Stimulated activated CD4-positive, alpha-beta T cell treated with anti-CD3 and anti-CD28 coated beads, Interleukin-2, amount 100 ng/mL, for 48 hours (primary cell): Measurements from ENCODE around the gene CFAP141.
"Not testable (repeated sequence)": the region's sequence is repeated elsewhere in the genome, so short reads cannot be mapped to it uniquely, and the experiment has no call there.

ENCODE experiments used
- DNase-seq, 2 donors: peaks; one replicate each; pipeline ENCODE4 v3.0.0-alpha.2; 2020

CFAP141 gene

DNA sequence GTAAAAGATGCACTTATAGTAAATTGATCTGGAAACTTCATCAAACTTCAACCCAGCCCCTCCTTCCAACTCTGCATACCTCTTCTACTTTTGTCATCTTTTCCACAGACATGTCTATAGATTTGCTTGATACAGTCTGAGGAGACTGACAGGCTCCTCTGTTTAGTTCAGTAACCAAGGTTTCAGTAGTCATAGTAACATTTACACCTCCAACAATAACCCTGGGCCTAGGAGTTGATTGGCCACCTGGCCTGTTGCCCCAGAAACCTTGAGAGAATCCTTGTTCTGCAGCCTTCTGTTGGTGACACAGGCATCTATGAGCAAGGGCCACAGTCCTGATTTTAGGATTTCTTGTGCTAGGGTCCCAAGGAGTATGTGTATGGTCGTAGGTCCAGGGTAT, at the start of gene CFAP141:
Gene CFAP141 (minus strand): TSS at position 138 of the 400 bp plus-strand sequence. CDS start 26 bp downstream, at position 112.
- no peak for DNase-seq

- no peak for DNase-seq
Observed at GRCh38 chr1:154253671-154254070, 47.5 kb upstream of the CFAP141 start.

DNA sequence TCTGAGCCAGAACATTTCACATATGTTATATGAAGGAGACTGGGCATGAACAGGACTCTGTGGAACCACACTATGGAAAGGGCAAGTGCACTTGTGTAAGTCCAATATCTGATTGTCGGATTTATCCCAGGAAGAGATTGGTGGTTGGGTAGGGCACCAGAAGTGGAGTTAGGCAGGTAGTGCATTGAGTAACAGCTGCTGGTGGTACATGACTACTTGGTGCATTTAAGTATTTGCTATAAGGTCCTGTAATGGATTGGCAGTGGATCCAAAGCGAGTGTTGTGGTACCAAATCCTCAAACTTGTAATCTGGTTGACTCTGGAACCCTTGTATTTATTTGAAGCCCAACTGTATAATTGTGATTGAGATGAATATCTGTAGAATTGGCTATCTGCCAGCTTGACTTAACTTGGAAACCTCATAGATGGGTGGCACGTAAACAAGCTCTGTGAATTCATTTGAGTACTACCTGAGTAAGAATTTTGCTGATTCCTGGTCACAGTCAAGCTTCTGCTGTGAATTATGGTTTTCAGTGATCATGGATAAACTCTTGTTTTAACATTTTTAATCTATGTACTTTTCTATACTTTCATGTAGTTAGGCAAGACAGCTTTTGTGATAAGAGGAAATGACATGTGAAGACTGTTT, 35.7 kb upstream of the CFAP141 start:
- no peak for DNase-seq

GRCh38 chr1:154240294-154240833, 34.2 kb upstream of the CFAP141 start:
- no peak for DNase-seq

DNA sequence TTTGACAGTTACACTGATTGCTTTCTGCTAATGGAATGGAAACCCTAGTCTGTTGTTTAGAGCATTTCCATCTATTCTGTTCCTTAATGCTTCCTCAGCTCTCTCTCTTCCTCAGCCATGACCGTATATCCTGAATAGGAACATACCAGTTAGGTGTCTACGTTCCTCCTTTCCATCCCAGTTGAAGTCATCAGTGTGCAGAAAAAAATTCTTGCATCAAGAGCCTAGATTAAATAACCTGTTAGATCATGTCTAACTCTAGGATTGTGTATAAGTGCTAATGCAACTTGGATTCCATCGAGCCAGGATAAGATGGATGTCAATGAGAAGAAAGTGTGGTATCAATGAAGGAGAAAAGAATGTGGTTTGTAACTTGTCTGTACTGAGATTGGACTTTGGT, 33.4 kb upstream of the CFAP141 start:
- no peak for DNase-seq

DNA sequence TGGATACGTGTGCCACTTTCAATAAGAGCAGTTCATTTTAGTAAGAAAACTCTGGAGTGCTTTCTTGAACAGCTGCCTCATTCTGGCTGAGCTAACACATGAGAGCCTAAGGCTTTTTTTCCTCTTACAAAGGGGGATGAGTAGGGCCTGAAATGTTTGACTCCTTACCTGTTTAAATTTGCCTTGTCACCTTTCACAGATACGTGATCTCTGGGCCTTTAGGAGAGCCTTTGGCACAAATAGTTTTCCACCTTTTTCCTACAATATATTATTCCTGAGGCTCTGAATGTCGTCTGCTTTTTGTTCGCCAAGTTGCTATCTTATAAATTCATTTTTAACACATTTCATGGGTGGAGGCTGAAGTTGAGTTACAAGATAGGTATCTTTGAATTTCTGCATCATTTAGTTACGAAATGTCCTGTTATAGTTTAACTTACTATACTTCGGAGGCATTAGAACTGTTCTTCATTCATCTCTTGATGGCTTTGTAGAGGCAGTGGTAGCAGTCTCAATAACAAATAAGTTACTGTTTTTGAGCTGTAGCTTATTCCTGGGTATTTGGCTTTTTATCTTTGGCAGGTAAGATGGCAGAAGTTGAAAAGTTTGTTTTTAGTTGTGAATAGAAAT, 31.9 kb upstream of the CFAP141 start:
- DNase-seq: no peak

DNA sequence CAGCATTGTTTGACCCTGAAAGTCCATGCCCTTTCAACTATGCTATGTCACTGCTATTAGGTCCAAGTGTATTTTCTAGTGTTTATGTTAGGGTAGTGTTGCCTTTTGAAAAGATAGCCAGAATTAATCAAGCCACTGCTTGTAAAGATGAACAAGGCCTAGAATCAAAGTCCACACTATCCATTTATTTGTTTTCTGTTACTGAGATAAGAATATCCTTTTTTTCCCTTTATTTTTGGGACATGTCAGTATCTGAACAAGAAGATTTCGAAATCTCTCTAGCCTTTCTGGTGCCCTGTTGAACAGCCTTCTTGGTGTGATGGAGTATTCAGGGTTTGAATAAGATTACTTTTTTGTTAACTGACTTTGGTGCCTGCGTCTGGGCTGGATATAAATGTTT, 31.3 kb upstream of the CFAP141 start:
- DNase-seq: no peak

- DNase-seq: no peak
Observed at GRCh38 chr1:154236855-154237254, 30.7 kb upstream of the CFAP141 start.

- not testable (repeated sequence) for DNase-seq
Observed at GRCh38 chr1:154233127-154233526, 27.0 kb upstream of the CFAP141 start.

DNA sequence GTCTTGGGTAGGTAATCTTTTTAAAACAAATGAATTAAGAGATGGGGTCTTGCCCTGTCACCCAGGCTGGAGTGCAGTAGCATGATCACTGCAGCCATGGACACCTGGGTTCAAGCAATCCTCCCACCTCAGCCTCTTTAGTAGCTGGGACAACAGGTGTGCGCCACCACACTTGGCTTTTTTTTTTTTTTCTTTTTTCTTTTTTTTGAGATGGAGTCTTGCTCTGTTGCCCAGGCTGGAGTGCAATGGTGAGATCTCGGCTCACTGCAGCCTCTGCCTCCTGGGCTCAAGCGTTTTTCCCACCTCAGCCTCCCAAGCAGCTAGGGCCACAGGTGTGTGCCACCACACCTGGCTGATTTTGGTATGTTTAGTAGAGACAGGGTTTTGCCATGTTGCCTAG, 25.0 kb upstream of the CFAP141 start:
- not testable (repeated sequence) for DNase-seq

- DNase-seq: no peak
Observed at GRCh38 chr1:154225370-154225769, 19.2 kb upstream of the CFAP141 start.

GRCh38 chr1:154223621-154224020, 17.5 kb upstream of the CFAP141 start:
- no peak for DNase-seq

- no peak for DNase-seq
Observed at GRCh38 chr1:154222918-154223317, 16.8 kb upstream of the CFAP141 start.

DNA sequence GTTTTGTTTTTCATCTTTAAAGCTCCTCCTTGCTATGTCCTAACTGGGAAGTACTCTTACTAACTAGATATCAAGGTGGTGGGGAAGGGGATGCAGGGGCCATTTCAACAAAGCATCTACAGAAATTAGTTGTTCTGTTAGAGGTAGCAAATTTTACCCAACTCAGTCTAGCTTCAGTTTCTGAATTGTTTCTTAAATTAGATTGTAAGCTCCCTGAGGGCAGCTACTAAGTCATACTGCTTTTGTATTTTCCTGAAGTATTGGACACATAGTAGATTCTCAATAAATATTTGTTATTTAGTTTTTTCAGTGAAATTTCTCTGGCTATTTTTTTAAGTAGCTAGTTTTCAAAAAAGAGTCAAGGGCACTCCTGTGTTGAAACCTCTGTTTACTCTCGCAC, 16.4 kb upstream of the CFAP141 start:
- DNase-seq: no peak

DNA sequence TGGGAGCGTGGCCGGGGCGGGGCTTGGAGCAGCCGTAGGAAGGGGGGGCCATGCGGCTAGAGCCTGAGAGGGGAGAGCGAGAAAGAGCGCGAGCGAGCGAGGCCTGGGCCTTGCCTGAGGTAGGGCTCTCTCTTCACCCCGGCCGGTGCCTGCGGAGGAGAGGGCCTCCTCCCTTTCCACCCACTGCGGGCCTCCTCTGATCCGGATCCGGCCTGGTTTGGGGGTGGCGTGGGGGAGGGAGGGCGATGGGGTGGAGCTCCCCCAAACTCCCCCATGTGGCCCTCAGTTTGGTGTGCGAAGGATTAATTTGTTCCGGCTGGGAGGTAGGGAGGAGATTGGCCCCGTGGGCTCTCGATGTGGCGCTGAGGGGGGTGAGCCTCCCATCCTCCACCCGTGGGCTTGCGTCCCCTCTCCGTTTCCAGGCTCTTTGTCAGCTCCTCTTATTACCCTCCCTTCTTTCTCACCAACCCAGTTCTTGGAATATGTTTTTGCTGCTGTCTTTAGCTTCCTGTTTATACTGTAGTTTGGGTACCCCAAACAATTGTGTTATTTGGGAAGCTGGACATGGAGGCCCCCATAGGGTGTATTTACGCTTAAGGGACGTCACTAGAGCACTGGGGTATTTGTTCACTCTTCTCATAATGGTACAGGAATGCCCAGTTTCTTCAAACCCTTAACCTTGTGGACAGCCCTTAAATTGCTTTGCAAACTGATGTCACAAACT, 15.3 kb upstream of the CFAP141 start:
- DNase-seq: peak; percentile 48 to 49

GRCh38 chr1:154220970-154221277, 14.8 kb upstream of the CFAP141 start:
- no peak for DNase-seq

DNA sequence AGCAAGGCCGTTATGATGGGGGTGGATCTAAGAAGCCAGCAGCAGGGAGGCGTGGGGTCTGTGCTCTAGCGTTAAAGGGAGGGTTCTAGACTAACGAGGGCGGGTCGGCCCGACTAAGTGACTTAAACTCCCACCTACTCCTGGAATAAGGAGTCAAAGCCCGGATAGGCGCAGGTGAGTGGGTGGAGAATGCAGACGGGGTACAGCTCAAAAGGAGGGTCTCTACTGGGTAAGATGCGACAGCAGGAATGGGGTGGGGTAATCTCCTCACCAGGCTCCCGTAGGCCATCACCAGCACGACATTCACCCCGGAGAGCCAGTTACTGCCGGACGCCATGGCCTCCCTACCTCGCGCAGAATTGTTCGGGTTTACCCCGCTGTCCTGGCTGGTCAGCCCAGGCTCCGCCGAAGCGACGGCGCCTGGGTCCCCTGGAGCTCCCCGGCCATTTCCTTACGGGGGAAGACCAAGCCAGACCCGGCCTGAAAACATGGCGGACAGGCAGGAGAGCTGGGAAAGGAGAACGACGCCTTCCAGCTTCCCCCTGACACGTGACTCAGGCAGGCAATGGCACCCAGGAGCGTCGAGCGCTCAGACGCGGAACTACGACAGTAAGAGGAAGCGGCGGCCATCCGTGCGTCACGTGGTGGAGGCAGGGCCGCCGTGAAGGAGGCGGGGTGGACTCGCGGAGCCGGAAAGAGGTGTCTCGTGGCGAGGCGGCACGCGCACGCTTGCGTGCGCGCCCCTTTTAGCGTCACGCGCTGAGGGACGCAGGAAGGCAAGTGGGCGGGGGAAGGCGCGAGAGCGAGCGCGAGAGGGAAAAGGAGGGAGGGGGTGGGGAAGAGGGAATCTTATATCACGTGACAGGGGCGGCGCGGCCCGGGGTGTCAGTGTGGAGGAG, 14.2 kb upstream of the CFAP141 start, which contains the start of gene UBAP2L:
Gene UBAP2L (plus strand): TSS at position 885 of the 899 bp plus-strand sequence. CDS start 4,169 bp downstream, outside the sequence.
- DNase-seq: peak; percentile 94 to 97

DNA sequence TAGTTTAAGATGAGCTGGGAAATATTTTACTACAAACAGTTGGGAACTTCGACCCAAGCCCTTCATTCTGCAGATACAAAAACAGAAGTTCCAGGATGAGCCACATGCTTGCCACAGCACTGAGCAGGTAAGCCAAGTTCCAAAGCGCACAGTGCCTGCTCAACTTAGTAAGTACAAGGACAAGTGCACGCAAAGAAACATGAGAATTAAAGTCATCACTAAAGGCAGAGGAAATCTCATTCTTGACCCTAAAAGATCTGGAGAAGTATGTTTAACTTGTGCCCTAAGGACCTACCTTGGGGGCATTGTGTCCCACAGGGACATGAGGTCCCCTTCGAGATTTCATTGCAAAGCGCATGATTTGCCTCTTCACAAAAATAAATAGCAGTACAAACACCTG, 13.4 kb upstream of the CFAP141 start:
- no peak for DNase-seq

DNA sequence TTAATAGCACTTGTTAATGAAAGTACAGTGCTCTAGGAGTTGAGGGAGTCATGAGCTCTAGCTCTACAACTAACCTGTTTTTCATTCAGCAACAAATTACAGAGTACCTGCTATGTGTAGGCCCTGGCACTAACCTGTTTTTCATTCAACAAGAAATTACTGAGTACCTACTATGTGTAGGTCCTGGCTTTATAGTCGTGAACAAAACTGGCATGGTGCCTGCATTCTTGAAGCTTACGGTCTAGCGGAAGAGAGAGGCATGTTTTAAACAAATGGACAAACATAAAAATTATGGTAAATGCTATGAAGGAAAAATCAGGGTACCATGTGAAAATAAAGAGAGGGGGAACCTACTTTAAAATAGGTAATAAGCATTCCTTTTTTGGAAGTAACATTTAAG, 12.4 kb upstream of the CFAP141 start:
- no peak for DNase-seq

- no peak for DNase-seq
Observed at GRCh38 chr1:154213274-154213673, 7.1 kb upstream of the CFAP141 start.

GRCh38 chr1:154212083-154212482, 6.0 kb upstream of the CFAP141 start:
- DNase-seq: no peak

GRCh38 chr1:154208677-154209388, 2.7 kb upstream of the CFAP141 start:
- DNase-seq: no peak
